Large intestine (tissue), 1 donor: ENCODE data around the gene C14orf39. TPM values are rescaled to one million over a fixed set of nuclear protein-coding genes. Genes with fewer than 3 reads are reported as not detected.

Experiments
- polyA plus RNA-seq: library from polyadenylated mRNA; unstranded; fragments of 120-200 nt; gene quantifications from one replicate; pipeline ENCODE4 v1.2.1, GENCODE V29; 2013

The C14orf39 gene
- polyA plus RNA-seq, 1 donor = 0.22 TPM

Other genes with a start within 250 kb of the C14orf39 start
- 46.5 TPM for gene PPM1A, start 236.8 kb downstream of the C14orf39 start, polyA plus RNA-seq
- gene SIX6, start 23.1 kb upstream of the C14orf39 start, polyA plus RNA-seq = not detected
- gene SIX1, start 163.4 kb upstream of the C14orf39 start, polyA plus RNA-seq = 0.12 TPM
- gene SIX4, start 238.3 kb upstream of the C14orf39 start, polyA plus RNA-seq = 0.40 TPM
- 30.7 TPM for gene MNAT1, start 248.7 kb upstream of the C14orf39 start, polyA plus RNA-seq